HG03521 (cell line): Measurements from ENCODE around the gene SYT12.

Source experiments
- ATAC-seq: cut with Tn5 transposase; IDR thresholded peaks from one replicate; pipeline ENCODE4 v1.9.1; 2021; ENCODE audit warnings: mild to moderate bottlenecking, moderate library complexity; ENCODE audit not compliant: unreplicated experiment

SYT12 gene

GRCh38 chr11:67054346-67054835 lies 31.5 kb downstream of the SYT12 start:
- no peak for ATAC-seq

DNA sequence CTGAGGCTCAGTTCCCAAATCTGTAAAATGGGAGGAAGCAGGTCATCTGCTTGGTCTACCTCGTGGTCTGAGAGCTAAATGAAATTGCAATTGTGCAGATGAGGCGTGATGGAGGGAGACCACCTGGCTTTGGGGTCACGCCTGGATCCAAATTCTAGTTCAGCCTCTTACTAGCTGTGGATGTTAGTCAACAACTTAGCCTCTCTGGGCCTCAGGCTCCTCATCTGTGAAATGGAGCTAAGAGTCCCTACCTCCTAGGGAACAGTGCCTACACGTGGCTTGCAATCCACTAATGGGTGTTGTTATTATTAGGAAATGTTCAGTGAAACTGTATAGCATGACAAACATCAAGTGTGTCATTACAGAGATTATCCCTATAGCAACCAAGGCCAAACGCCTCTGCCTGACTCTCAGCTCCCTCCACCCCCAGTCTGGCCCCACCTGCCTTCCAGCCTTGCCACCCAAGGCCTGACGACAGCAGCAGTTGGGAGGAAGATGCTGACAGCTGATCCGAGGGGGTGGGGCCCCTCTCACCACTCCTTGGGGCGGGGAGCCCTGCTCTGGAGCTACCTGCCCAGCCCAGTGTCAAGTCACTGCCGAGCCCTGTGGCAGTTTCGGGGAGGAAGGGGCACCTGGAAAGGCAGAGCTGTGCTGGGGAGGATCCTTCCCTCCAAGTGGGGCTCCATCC lies 32.0 kb downstream of the SYT12 start:
- no peak for ATAC-seq

GRCh38 chr11:67055812-67056211 lies 32.9 kb downstream of the SYT12 start:
- no peak for ATAC-seq

DNA sequence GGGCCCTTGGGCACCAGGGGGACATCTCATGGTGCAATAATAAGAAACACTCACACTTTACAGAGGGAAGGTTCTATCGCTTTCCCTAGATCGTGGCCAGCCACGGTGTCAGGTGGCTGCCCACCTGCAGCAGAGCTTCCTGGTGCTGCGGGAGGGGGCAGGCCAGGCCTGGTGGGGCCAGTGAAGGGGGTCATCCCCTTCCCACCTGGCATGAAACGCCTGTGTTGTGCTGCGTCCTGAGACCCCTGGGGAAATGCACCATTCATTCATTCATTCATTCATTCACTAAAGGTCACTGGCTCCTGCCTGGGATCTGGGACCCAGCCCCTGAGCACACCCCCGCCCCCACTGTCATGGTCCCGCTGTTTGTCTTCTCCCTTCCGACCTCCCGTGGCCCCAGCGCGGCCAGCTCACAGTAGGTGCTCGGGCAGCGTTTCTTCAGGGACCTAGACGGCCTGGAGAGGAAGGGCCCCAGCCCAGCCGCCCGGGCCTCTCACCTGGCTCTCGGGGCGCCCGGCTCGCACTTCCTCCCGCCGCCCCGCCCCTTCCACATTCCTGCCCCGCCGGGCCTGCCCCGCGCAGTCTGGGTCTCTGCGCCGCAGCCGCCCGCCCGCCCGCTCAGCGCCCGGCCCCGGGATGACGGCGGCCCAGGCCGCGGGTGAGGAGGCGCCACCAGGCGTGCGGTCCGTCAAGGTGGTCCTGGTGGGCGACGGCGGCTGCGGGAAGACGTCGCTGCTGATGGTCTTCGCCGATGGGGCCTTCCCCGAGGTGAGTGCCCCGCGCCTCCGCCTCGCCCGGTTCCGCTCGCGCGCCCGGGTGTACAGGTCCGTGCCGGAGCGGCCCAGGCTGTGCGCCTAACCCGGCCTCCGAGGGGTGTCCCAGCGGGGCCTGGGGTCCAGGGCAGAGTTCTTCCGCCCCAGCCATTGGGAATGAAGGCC lies 33.6 kb downstream of the SYT12 start, which contains the start of gene RHOD:
RHOD (plus strand) TSS at position 581 of the 938 bp plus-strand sequence; CDS start at position 637, 56 bp downstream.
- ATAC-seq, result no peak

- no peak for ATAC-seq
These were observed 34.3 kb downstream of the SYT12 start for GRCh38 chr11:67057205-67057672.

- ATAC-seq, result no peak
These were observed 35.6 kb downstream of the SYT12 start for GRCh38 chr11:67058506-67058905.

DNA sequence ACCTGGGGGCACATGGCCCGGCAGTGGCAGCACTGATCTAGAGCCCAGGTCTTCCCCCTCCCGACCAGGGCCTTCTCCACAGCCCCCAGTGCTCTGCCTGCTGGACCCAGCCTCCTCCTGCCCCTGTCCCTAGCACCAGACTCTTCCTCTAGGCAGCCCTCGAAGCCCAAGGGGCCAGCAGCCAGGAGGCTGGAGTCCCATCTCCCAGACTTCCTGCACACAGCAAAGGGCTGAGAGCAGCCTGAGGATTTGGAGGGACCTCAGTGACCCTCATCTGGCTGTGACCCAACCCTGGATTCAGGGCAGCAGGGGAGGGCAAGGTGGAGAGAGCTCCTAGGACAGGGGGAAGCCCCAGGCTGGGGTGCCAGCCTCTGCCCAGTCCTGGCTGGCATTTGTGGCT lies 36.7 kb downstream of the SYT12 start:
- ATAC-seq, result no peak

DNA sequence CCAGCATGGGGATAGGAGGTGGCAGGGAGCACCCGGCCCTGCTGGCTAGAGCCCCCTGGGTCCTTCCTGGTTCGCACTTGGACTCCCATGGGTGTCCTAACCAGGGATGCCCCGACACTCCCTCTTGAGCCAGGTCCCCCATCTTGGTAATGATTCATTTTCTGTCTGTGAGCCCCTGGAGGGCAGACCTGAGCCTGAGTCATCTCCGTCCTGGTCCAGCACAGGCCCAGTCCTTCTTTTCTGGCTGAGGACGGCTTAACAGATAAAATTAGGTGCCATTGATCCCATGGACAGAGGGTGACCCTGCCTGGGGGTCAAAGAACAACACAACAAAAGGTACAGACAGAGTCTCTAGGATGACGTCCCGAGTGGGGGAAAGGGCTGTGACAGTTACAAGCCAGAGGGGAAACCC lies 37.2 kb downstream of the SYT12 start:
- no peak for ATAC-seq

- no peak for ATAC-seq
These were observed 39.8 kb downstream of the SYT12 start for GRCh38 chr11:67062526-67063373.

DNA sequence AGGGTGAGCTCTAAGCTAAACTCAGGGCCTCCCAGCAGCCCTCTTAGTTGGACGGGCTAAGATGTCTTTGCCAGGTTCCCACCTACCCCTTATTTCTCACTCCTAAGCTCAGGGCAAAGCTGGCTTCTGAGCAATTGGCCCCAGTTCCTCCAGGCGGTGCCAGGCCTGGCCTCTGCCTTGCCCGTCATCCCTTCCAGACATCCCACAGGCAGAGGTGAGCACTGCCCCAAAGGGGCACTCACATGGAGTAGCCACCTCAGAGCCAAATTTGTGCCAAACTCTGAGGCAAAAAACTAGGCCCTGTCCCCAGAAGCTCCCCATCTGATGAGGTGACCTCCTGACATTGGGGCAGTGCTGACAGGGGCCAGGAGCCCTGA lies 43.4 kb downstream of the SYT12 start:
- ATAC-seq, result no peak

- no peak for ATAC-seq
These were observed 48.7 kb downstream of the SYT12 start for GRCh38 chr11:67071420-67072284.

- ATAC-seq, result no peak
These were observed 49.4 kb downstream of the SYT12 start for GRCh38 chr11:67072295-67072694.

GRCh38 chr11:67073908-67074307 lies 51.0 kb downstream of the SYT12 start:
- ATAC-seq, result no peak

- no peak for ATAC-seq
These were observed 53.3 kb downstream of the SYT12 start for GRCh38 chr11:67076202-67076601.

- no peak for ATAC-seq
These were observed 56.3 kb downstream of the SYT12 start for GRCh38 chr11:67079065-67079705.

DNA sequence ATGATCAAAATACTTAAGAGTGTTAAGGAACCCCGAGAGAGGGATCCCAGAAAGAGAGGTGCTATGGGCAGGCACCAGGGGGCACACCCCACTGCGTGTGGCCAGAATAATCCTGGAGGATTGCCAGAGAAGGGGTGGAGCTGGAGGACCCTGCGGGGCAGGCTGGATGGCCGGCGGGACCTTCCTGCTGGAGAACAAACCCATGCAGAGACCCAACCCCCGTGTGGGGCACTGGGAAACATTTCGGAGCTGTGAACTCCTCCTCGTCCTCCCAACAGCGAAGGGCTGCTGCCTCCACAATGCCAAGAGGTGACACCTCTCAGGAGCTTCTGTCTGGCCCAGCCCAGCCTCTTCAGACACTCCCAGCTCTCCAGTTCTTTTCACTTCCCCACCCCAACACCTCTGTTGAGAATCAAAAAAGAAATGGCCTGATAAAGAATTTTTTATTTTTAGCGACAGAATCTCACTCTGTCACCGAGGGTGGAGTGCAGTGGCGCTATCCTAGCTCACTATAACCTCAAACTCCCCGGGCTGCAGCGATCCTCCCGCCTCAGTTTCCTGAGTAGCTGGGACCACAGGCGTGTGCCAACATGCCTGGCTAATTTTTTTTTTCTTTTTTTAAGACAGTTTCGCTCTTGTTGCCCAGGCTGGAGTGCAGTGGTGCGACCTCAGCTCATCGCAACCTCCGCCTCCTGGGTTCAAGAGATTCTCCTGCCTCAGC lies 59.3 kb downstream of the SYT12 start:
- no peak for ATAC-seq

GRCh38 chr11:67083786-67084366 lies 60.9 kb downstream of the SYT12 start:
- no peak for ATAC-seq

DNA sequence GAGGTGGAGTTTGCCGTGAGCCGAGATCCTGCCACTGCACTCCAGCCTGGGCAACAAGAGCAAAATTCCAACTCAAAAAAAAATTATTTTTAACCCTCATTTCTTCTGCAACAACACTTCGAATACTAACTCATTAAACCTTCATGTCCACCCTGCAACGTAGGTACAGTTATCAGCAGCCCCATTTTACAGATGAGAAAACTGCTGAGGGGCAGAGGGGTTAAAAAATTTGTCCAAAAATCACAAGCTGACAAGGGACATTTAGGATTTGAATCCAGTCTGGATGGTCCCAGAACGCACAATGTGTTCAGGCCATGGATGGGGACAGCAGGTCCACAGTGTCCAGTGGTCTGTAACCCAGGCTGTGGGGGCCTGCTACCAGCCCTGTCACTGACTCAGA lies 62.7 kb downstream of the SYT12 start:
- ATAC-seq, result no peak
